ENCODE measurements around the gene SLC38A2. TPM values are rescaled to one million over a fixed set of nuclear protein-coding genes. Genes with fewer than 3 reads are reported as not detected.

The SLC38A2 gene
- total RNA-seq, 1 experiment from 2014 or later: 453 TPM

DNA sequence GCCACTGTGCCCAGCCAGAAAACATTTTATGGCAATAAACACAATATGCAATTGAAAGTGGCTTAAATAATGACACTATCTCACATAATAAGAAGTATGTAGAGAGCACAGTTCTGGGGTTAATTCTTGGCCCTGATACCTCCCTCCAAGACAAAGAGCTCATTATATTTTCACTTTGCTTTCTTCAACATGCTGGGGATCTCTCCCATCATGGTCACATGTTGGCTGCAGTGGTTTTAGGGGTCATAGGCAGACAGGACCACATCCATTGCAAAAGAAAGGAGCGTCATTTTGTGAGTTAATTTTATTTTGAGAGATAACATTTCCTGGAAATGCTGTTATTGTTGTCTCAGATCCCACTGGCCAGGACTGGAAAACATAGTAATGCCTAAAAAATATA lies 8.3 kb upstream of the SLC38A2 start:
- Histone ChIP-seq H3K4me2 (ENCODE audit: insufficient read depth, insufficient read length, low read length) (no peak overlapping the region), H3K23me2 (ENCODE audit: insufficient read length, low read depth, low read length, poor library complexity, severe bottlenecking) (peaks cover 7% of the 10 kb centered on the region), H3K4me1 (ENCODE audit: insufficient read depth, low read length) (peaks cover 8% of the 10 kb centered on the region; the same call in 1 of the 2 replicates), H2AK5ac (ENCODE audit: insufficient read length, low read length) (no peak overlapping the region), H3K27ac (ENCODE audit: insufficient read length, low read depth, low read length) (no peak overlapping the region), H3K14ac (ENCODE audit: insufficient read depth, low read length) (no peak overlapping the region), H3T11ph (ENCODE audit: low read length) (no peak overlapping the region), H3K56ac (ENCODE audit: insufficient read length, low read depth, low read length) (no peak overlapping the region), H4K91ac (ENCODE audit: insufficient read length, low read depth, low read length) (no peak overlapping the region), H3K9ac (ENCODE audit: extremely low read depth, insufficient read length, low read length) (no peak overlapping the region), H4K5ac (ENCODE audit: insufficient read length, low read depth, low read length) (no peak overlapping the region), H4K20me1 (ENCODE audit: control insufficient read depth, insufficient read depth, insufficient read length) (no peaks in the 10 kb centered on the region), H3K18ac (ENCODE audit: insufficient read length, low read depth, low read length) (no peak overlapping the region), H2BK12ac (ENCODE audit: insufficient read length, low read depth, low read length) (peak overlapping the region; percentile 58), H2BK120ac (ENCODE audit: low read depth, low read length, poor library complexity, severe bottlenecking) (no peak overlapping the region), H2BK20ac (ENCODE audit: low read depth, low read length, poor library complexity, severe bottlenecking) (no peak overlapping the region), H3K79me1 (ENCODE audit: insufficient read depth, low read depth, low read length, poor library complexity, severe bottlenecking) (no peaks in the 10 kb centered on the region), H3K4ac (ENCODE audit: low read depth, low read length) (no peak overlapping the region), H3K23ac (ENCODE audit: insufficient read length, low read depth, low read length) (no peak overlapping the region), H4K8ac (replicated peaks; ENCODE audit: insufficient read length, low read depth, low read length) (no peak overlapping the region), H3K79me2 (ENCODE audit: insufficient read depth, low read length) (peaks cover 2% of the 10 kb centered on the region), H2AFZ (ENCODE audit: low read length) (no peak overlapping the region), H3K9me3 (ENCODE audit: control insufficient read depth, low read depth, low read length) (no peaks in the 10 kb centered on the region), H2BK15ac (ENCODE audit: low read depth, low read length) (no peak overlapping the region; the same call in 1 of the 2 replicates), H3K27me3 (ENCODE audit: insufficient read depth, low read length) (no peaks in the 10 kb centered on the region), H2BK5ac (ENCODE audit: insufficient read length, low read length) (no peak overlapping the region)
- H3K27ac Mint-ChIP-seq: peak overlapping the region in 1 of 3 experiments; percentile 24; a peak in 1 of 7 replicates
- TF ChIP-seq CTCF (conservative IDR thresholded peaks at IDR 0.05): no peak
- DNase-seq: no peak
- H3K4me3 Mint-ChIP-seq: no peak overlapping the region
- no CpG with 5 or more reads among the region's 1 CpG for WGBS (ENCODE audit: extremely low coverage, insufficient read length, low lambda C conversion rate)
- no peaks in the 10 kb centered on the region for H3K27me3 Mint-ChIP-seq (ENCODE audit: low read depth)
- peaks cover 1 to 7% of the 10 kb centered on the region in 2 experiments; a peak in 3 of 5 replicates for H3K9me3 Mint-ChIP-seq
- H3K36me3 Mint-ChIP-seq (ENCODE audit: insufficient read depth in 1 of 3, low read depth in 3 of 3): peaks cover 0 to 10% (median 4%) of the 10 kb centered on the region in 3 experiments; a peak in 4 of 7 replicates
- peaks cover 50 to 65% of the 10 kb centered on the region in 2 experiments for H3K4me1 Mint-ChIP-seq
